ENCODE data around the gene XPNPEP1.
A peak's percentile ranks its signal among the peaks of the same experiment; 100 is the strongest.

The XPNPEP1 gene

DNA sequence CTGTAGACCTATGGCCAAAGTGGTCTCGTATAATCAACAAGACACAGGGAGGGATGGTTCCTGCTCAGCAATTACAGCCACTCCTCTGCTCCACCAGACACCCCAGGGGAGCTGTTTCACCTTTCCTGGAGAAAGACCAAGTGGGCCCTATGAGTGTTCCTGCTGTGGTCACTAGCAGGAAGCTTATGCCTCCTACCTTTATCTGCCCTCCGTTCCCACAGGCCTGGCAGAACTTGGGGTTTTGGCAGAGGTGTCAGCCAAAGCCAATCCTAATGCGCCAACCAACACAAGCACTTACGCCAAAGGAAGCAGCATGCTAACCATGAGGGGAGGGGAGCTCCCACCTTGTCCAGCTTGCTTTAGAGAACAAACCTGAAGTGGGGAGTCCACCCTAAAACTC is 31.2 kb downstream of the XPNPEP1 start:
- DNase-seq = no peak

GRCh38 chr10:109891105-109891504 is 32.2 kb downstream of the XPNPEP1 start:
- DNase-seq = no peak

GRCh38 chr10:109889867-109890266 is 33.4 kb downstream of the XPNPEP1 start:
- no peak for DNase-seq

DNA sequence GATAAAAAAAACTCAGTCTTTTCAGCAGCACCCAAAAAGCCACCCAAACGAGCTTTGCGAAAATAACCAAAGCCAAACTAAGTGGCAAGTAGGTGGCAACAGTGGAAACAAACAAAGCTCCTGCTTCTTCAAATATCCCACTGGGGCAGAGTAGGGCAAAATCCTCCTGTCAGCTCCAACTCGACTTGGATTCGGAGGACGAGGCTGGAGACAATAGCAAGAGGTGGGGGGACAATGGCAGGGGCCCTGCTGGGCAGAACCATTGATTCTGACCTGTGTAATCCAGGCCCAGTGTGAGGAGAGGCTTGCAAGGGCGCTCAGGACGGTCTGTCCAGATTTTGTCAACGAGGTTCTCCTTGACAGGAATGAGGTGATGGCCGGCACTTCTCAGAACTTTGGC is 35.5 kb downstream of the XPNPEP1 start:
- DNase-seq = no peak

DNA sequence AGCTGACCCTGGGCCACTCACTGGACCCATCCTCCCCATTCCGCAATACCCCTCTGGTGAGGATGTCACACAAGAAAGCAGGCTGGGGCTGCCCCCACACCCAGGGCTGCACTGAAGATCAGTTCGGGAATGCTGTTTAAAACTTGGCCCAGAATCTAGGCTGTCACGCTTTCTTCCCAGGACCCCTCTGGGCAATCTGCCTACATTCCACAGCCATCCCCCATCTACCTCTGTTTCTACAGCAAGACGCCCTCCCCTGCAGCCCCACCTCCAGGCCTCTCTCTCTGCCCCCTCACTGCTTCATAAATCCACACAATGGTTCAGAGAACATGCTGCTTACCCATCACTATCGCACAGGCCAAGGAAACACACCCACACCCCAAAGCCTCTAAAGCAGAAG is 36.1 kb downstream of the XPNPEP1 start:
- DNase-seq = no peak

DNA sequence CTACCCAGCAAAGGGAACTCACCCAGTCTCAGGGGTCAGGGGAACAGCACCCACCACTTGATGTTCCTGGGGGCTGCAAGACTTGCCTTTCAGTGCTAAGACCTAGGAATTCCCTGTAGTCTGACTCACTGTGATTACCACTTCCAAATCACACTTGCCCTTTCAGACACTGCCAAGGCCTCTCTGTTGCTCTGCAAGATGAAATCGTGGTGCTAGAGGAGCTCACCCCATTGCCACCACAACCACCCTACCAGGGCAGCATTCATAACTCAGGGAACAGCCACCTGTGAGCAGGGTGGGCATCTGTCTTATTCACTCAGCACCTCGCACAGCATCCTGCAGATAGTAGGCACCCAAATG is 36.5 kb downstream of the XPNPEP1 start:
- no peak for DNase-seq

DNA sequence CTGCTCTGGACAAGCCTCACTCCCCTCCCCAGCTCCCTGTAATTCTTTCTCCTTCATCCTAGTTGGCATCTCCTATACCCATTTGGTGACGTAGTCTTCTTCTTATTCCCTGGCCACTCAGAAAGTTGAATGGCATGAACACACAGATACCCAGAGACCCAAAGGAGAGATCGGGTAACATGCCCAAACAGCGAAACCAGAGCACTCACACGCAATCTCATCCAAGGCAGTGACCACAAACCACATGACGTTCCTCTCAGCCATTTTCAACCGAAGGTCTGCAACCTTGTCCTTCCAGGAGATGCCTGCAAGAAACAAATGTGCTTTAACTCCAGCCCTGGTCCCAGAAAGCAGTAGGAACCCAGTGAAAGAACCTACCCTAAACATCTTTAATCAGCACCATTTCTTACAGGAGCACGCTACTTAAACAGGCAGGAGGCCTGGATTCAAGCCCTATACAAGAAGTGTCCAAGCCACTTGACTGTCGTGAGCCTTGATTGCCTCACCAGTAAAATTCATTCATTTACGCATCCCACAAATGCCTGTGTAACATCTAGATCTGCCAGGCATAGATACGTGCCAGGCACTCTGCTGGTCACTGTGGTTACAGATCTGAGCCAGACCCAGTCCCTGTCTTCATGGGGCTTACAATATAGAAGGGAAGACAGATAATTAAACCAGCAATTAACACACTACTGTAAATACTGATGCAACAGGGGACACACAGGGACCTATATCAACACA is 37.1 kb downstream of the XPNPEP1 start:
- DNase-seq = no peak

DNA sequence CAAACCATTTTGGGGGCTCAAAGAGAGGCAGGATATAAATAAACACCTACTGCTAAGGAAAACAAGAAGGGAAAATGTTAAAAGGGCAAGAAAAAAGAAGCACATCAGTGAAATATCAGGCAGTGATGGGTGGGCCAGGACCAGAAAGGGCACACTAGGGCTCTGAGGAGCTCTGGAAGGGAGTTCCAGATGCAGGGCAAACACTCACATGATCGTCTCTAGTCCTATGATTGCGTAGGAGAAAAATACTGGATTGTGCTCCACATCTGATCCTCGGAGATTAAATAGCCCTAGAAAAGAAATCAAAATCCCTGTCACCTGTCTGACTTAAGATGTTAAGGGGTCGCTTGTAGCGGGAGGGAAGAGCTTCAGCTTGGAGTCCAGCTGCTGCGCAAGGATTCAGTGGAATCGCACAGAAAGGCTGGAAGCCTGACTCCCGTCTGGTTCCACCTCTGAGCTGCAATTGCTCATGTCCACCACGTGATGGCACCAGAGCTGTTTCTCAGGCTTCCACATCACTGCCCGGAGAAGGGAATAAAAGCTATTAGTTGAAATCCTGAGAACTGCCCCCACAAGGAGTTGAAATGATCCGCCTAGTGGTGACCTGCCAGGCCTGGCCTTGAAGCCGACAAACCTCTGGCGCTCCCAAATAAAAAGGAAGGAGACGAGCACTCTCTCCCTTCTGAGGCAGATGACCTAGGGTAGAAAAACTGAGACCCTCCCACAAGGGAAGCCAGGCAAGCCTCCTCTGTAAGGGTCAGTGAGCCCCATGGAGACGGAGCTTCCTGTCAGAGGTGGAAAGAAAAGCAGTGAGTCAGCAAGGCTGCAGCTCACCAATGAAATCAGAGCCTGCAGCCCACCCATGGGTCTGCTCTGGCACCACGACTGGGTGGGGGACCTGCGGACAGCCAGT is 39.2 kb downstream of the XPNPEP1 start:
- peak; percentile 12 to 74 (median 36) for DNase-seq

DNA sequence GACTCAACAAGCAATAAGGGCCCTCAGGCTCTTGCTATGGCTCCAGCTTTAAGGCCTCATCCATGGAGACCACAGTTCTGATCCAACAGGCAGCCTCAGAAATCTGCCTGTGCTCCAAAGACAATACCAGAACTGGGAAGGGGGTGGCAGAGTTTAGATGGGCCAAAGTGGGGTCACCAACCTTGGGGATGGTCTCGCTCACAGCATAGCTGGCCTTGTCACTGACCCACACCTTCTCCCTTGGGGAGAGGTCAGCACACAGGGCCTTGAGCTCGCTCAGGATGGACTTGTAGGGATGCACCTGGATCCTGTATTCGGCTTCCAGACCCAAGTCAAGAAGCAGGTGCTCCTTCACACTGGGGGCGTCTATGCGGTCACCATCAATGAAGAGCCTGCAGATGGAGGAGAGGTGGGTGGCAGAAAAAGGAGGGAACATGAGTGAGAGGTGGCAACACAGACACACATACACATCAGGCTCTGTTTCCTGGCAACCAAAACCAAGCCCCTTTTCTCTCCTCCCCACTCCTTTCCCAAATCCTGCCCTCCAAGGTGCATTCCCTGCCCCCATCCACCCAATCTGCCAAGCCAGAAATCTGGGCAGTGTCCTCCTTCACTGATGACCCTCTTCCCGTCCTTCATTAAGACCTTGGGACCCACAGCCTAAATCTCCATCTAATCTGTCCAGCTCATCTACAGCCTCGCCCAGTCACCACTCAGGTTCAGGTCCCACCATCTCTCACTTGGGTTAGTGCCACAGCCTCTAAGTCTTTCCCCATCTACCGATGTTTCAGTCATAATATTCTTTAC is 40.9 kb downstream of the XPNPEP1 start:
- no peak for DNase-seq

GRCh38 chr10:109881769-109882057 is 41.6 kb downstream of the XPNPEP1 start:
- no peak for DNase-seq

DNA sequence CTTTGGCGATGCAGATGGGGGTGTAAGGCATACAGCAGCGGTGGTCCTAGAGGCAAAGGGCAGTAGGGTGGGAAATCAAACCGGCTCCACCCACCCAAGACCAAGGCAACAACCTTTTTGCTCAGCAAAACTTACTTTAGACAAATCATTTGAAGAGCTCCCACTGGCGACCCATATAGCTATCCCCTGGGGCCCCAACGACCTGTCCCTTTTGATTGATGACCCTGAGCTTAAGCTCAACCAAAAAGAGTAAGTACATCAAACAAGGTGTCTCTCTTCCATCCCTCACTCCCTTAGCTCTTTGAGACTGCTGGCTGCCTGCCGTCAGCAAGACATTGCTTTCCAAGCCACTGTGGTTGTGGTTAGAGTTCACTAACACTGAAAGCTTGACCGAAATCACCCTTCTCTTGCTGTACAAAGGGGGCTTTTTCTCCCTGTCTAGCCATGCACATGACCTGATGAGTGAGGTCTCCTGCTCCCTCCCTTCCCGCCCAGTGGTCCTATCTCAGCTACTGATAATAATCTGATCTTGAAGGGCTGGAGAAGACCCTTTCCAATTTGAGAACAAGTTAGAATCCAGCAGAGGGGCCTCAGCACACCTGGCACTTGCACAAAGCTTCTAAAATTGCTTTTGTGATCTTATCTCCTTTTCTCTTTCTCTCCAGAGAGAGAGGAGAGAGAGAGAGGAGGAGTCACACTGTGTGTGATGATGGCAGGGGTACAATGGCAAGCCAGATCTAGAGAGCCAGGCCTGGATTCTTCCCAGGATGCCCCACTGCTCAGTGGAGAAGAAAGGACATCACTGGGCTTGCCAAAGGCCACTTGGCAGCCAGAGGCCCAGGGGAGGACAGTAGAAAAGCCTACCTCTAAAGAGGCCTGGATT is 42.2 kb downstream of the XPNPEP1 start:
- no peak for DNase-seq

- no peak for DNase-seq
Measured at GRCh38 chr10:109877546-109877945, 45.8 kb downstream of the XPNPEP1 start.

DNA sequence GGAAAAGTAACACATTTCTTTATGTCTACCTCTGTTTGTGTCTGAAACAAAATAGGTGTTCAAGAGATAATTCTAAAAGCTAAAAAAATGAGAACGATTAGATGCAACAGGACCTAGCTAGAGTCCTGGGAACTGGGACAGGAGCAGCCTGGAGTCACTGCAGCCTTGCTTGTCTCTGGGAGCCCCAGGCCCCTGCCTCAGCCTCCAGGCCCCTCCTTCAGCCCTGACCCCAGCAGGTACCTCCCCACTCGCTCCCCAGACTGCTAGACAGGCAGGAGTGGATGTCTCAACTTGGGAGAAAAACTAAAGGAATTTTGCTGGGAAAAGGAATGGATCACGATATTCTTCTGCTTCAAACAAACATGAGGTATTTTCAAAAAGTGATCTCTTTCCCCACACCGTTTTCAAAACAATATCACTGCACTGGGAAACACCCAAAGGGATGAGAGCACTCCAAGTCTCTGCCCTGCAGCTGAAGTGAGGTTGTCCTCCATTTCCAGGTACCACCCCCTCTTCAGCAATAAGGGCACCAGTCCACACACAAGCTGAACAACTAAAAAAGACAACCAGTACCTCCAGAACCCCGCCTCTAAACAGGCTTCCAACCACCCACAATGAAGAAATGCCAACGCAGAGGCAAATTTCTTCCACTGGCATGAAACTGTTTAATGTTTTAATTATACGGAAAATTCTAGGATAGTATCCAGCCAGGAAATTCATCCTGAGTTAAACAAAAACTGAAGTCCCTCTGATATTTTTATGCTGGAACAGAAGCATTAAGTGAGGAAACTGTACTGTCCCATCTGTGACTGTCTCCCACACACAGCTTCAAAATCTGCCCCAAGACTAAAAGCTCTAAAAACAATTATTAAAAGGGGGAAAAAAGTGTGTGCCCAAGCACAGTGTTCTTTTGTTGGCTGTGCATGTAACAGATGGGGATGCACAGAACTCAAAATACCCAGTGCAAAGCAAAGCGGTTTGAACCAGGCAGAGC is 47.2 kb downstream of the XPNPEP1 start:
- no peak for DNase-seq

DNA sequence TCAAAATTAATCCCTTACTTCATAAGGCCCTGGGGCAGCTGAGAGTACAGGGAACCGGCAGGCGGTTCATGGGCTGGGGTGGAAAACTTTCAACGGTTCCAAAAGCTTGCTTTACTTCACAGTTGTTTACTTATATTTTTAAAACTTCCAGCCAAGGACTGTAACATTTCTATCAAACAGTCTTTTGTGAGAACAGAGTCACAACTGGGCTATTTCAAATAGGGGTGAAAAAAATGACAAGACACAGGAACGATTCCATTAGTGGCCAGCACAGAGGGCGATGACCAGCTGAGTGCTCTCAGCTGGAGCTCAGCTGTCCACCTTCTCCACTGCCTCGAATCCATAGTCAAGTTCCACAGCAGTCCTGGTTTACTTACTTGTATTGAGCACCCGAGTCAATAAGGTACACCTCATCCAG is 48.2 kb downstream of the XPNPEP1 start:
- no peak for DNase-seq

DNA sequence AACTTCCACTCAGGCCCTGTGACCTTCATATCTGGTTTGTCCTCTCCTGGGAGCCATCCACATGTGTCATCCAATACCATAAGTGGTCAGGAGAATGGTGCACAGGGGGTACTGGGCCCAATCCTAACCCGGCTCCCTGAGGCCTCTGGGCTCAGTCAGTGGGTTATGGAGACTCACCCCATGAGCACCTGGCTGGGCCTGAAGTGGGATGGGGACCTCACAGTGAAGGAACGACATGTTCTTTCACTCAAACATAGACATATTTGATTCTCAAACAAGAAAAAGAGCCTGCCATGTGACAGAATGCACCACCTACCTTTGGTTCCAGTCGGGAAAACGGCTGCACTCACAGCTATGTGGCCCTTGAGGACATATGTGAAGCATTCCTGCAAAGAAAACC is 51.8 kb downstream of the XPNPEP1 start:
- DNase-seq = no peak

GRCh38 chr10:109866995-109867635 is 56.2 kb downstream of the XPNPEP1 start:
- DNase-seq = no peak

GRCh38 chr10:109866168-109866994 is 56.9 kb downstream of the XPNPEP1 start:
- DNase-seq = no peak

DNA sequence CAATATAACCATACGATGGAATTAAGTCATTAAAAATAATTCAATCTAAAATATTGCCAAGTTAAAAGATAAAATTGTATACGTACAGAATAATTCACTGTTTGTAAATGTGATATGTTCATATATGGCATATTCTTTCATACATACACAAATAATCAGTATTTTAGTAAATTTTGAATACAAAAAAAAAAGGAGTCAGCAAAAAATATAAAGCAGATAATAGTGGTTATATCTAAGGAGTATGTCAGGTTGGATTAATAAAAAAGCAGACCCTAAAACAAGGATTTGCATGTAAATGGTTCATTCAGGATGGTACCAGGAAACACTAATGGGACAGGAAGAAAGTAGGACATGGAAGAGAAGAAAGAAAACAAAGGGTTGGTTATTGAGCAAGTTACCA is 59.5 kb downstream of the XPNPEP1 start:
- no peak for DNase-seq

- no peak for DNase-seq
Measured at GRCh38 chr10:109862738-109863137, 60.6 kb downstream of the XPNPEP1 start.

DNA sequence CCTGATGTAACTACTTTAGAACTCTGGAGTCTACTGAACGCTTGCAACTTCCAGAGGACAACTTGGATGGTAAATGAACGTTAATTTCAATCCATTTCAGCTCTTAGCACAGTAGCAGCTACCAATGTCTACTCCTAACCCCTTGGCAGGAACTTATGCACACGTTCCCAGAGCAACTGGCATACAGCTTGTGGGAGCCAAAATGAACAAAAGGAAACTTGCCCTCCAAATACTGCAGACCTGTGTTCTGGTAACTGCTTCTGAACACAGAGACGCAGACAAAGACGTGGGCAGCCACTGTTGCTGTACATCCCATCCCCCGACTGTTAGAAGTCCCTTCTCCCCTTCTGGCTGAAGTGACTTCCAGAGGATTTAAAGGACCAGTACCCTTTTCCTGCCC is 61.3 kb downstream of the XPNPEP1 start:
- no peak for DNase-seq
